Measurements from ENCODE around the gene SNAP91.

DNA sequence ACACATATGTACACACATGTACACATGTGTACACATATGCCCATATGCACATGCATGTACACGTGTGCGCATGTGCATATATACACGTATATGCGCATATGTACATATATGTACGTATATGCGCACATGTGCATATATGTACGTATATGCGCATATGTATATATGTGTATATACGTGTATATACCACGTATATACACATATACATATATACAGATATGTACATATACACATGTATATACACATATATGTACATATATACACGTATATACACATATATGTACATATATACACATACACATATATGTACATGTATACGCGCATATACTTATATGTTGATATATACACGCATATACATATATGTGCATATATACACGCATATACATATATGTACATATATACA, 8.9 kb upstream of the SNAP91 start:
- TF ChIP-seq, protein P1, sequence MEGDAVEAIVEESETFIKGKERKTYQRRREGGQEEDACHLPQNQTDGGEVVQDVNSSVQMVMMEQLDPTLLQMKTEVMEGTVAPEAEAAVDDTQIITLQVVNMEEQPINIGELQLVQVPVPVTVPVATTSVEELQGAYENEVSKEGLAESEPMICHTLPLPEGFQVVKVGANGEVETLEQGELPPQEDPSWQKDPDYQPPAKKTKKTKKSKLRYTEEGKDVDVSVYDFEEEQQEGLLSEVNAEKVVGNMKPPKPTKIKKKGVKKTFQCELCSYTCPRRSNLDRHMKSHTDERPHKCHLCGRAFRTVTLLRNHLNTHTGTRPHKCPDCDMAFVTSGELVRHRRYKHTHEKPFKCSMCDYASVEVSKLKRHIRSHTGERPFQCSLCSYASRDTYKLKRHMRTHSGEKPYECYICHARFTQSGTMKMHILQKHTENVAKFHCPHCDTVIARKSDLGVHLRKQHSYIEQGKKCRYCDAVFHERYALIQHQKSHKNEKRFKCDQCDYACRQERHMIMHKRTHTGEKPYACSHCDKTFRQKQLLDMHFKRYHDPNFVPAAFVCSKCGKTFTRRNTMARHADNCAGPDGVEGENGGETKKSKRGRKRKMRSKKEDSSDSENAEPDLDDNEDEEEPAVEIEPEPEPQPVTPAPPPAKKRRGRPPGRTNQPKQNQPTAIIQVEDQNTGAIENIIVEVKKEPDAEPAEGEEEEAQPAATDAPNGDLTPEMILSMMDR (IDR thresholded peaks at IDR 0.05) = no peak
- TF ChIP-seq EZH2 (IDR thresholded peaks at IDR 0.05; ENCODE audit: borderline replicate concordance, insufficient read depth, low read depth, low read length, poor library complexity, severe bottlenecking) = no peak
